ENCODE measurements around the gene SLC35A2.
A peak's percentile ranks its signal among the peaks of the same experiment; 100 is the strongest.
"Not testable (repeated sequence)": the region's sequence is repeated elsewhere in the genome, so short reads cannot be mapped to it uniquely, and the experiment has no call there.

SLC35A2 gene

DNA sequence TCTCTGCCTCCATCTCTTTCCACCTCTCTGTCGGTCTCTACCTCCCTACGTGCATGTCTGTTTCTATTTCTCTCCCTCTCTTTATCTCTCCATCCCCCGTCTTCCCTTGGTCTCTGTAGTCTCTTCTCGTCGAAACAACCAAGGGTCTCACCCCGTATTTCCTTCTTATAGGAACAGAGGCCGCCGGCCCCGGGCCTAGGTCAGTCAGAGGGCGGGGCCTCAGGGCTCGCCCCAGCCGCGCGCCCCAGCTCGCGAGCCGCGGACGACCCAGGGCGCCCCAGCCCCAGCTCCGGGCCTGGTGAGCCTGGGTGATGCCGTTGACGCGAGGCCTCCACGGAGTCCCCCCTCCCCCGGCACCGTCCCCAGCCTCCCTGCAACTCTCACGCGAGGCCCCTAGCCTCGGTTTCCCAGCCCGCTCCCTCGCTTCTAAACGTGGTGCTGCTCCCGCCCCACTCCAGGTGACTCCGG, 20.5 kb downstream of the SLC35A2 start:
- no peaks in the 10 kb centered on the region for H3K27me3 ChIP-seq (ENCODE audit: insufficient read depth, low read length)
- H3K27ac ChIP-seq (ENCODE audit: low read depth, low read length), result no peak overlapping the region
- peaks cover 8% of the 10 kb centered on the region for H3K79me2 ChIP-seq (ENCODE audit: control insufficient read depth, insufficient read depth, low read length, unreplicated experiment)
- H3K4me1 ChIP-seq (ENCODE audit: control insufficient read depth, insufficient read depth, low read length, unreplicated experiment), result peaks cover 3% of the 10 kb centered on the region
- H3K36me3 ChIP-seq (ENCODE audit: insufficient read depth, low read length), result no peaks in the 10 kb centered on the region
- H3K4me3 ChIP-seq (ENCODE audit: low read depth, low read length), result peak overlapping the region; percentile 84
- H2AFZ ChIP-seq (ENCODE audit: low read length, unreplicated experiment), result peak overlapping the region; percentile 6

DNA sequence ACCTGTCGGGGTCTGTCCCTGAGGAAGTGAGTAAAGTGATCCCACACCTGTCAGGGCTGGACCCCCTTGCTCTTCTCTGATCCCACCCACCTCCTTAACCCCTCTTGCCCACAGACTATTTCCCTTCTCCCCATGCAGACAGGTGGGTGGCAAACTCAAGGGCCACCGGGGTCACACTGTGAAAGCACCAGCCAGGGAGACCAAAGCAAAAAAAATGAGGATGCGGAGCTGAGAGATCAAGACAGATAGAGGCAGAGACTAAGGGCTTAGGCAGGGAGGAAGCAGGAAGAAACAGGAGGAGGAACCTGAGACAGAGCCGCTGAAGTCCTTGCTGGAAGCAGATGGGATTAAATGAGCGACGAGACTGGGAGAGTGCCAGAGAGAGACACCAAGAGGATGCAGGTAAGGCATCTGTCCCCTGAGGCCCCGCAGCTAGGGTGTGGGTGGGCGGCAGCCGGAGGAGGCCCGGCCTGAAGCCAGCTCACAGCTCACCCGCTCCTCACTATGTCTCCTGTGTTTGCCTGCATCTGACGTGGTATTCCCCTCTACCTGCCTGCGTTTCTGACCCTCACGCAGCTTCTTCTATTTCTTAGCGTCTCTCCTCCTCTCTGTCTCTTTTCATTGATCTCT, 21.0 kb downstream of the SLC35A2 start:
- peaks cover 3% of the 10 kb centered on the region for H3K4me1 ChIP-seq (ENCODE audit: control insufficient read depth, insufficient read depth, low read length, unreplicated experiment)
- H2AFZ ChIP-seq (ENCODE audit: low read length, unreplicated experiment), result peak overlapping the region; percentile 6
- H3K27ac ChIP-seq (ENCODE audit: low read depth, low read length), result no peak overlapping the region
- no peaks in the 10 kb centered on the region for H3K36me3 ChIP-seq (ENCODE audit: insufficient read depth, low read length)
- peaks cover 4% of the 10 kb centered on the region for H3K79me2 ChIP-seq (ENCODE audit: control insufficient read depth, insufficient read depth, low read length, unreplicated experiment)
- H3K4me3 ChIP-seq (ENCODE audit: low read depth, low read length), result peak overlapping the region; percentile 84
- no peaks in the 10 kb centered on the region for H3K27me3 ChIP-seq (ENCODE audit: insufficient read depth, low read length)

DNA sequence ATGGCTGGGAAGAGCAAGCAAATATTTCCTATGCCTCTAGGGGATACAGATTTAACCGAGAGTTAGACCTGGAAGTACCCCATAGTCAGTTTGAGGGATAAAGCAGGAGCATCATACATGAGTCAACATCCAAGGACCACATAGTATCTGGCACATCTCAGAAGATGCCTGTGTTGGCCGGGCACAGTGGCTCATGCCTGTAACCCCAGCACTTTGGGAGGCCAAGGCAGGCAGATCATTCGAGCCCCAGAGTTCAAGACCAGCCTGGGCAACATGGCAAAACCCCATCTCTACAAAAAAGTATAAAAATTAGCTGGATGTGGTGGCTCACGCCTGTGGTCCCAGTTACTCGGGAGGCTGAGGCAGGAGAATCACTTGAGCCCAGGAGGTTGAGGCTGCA, 24.9 kb downstream of the SLC35A2 start:
- H3K27me3 ChIP-seq (ENCODE audit: insufficient read depth, low read length); H3K4me1 ChIP-seq (ENCODE audit: control insufficient read depth, insufficient read depth, low read length, unreplicated experiment); H3K27ac ChIP-seq (ENCODE audit: low read depth, low read length); H3K79me2 ChIP-seq (ENCODE audit: control insufficient read depth, insufficient read depth, low read length, unreplicated experiment); H3K36me3 ChIP-seq (ENCODE audit: insufficient read depth, low read length); H3K4me3 ChIP-seq (ENCODE audit: low read depth, low read length); H2AFZ ChIP-seq (ENCODE audit: low read length, unreplicated experiment): not testable (repeated sequence)

- Histone ChIP-seq H3K4me3 (ENCODE audit: low read depth, low read length) (no peak overlapping the region), H3K27me3 (ENCODE audit: insufficient read depth, low read length) (no peaks in the 10 kb centered on the region), H3K36me3 (ENCODE audit: insufficient read depth, low read length) (no peaks in the 10 kb centered on the region), H2AFZ (ENCODE audit: low read length, unreplicated experiment) (no peak overlapping the region), H3K27ac (ENCODE audit: low read depth, low read length) (no peak overlapping the region), H3K79me2 (ENCODE audit: control insufficient read depth, insufficient read depth, low read length, unreplicated experiment) (no peaks in the 10 kb centered on the region), H3K4me1 (ENCODE audit: control insufficient read depth, insufficient read depth, low read length, unreplicated experiment) (no peaks in the 10 kb centered on the region)
These were observed 27.7 kb downstream of the SLC35A2 start for GRCh38 chrX:48883729-48884128.

- not testable (repeated sequence) for H3K4me3 ChIP-seq (ENCODE audit: low read depth, low read length); H3K4me1 ChIP-seq (ENCODE audit: control insufficient read depth, insufficient read depth, low read length, unreplicated experiment); H3K36me3 ChIP-seq (ENCODE audit: insufficient read depth, low read length); H3K27me3 ChIP-seq (ENCODE audit: insufficient read depth, low read length); H2AFZ ChIP-seq (ENCODE audit: low read length, unreplicated experiment); H3K79me2 ChIP-seq (ENCODE audit: control insufficient read depth, insufficient read depth, low read length, unreplicated experiment); H3K27ac ChIP-seq (ENCODE audit: low read depth, low read length)
These were observed 34.5 kb downstream of the SLC35A2 start for GRCh38 chrX:48876944-48877343.

DNA sequence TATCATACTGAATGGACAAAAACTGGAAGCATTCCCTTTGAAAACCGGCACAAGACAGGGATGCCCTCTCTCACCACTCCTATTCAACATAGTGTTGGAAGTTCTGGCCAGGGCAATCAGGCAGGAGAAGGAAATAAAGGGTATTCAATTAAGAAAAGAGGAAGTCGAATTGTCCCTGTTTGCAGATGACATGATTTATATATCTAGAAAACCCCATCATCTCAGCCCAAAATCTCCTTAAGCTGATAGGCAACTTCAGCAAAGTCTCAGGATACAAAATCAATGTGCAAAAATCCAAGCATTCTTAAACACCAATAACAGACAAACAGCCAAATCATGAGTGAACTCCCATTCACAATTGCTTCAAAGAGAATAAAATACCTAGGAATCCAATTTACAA, 39.4 kb downstream of the SLC35A2 start:
- H3K27me3 ChIP-seq (ENCODE audit: insufficient read depth, low read length); H3K4me1 ChIP-seq (ENCODE audit: control insufficient read depth, insufficient read depth, low read length, unreplicated experiment); H2AFZ ChIP-seq (ENCODE audit: low read length, unreplicated experiment); H3K79me2 ChIP-seq (ENCODE audit: control insufficient read depth, insufficient read depth, low read length, unreplicated experiment); H3K27ac ChIP-seq (ENCODE audit: low read depth, low read length); H3K4me3 ChIP-seq (ENCODE audit: low read depth, low read length); H3K36me3 ChIP-seq (ENCODE audit: insufficient read depth, low read length): not testable (repeated sequence)

DNA sequence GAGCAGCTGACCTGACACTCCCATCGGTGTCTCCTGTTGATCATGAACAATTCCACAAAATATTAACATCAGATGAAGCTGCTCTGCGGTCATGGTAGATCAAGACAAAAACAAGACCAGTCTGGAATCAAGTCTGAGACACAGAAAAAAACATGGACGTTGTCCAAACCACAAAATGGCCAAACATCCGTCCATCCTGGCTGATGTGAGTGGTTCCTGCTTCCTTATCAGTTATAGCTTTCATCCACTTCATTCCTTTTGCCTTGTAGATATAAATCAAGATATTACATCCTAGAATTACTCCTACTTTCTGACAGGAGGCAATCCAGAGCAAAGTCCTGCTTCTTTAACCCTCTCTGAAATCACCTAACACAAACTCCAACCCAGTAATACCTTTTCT, 47.2 kb downstream of the SLC35A2 start:
- Histone ChIP-seq H3K36me3 (ENCODE audit: insufficient read depth, low read length) (no peaks in the 10 kb centered on the region), H2AFZ (ENCODE audit: low read length, unreplicated experiment) (no peak overlapping the region), H3K79me2 (ENCODE audit: control insufficient read depth, insufficient read depth, low read length, unreplicated experiment) (no peaks in the 10 kb centered on the region), H3K4me1 (ENCODE audit: control insufficient read depth, insufficient read depth, low read length, unreplicated experiment) (peaks cover 16% of the 10 kb centered on the region), H3K27me3 (ENCODE audit: insufficient read depth, low read length) (no peaks in the 10 kb centered on the region), H3K4me3 (ENCODE audit: low read depth, low read length) (no peak overlapping the region), H3K27ac (ENCODE audit: low read depth, low read length) (no peak overlapping the region)

GRCh38 chrX:48854898-48855297, 56.5 kb downstream of the SLC35A2 start:
- H3K27me3 ChIP-seq (ENCODE audit: insufficient read depth, low read length), result no peaks in the 10 kb centered on the region
- H3K79me2 ChIP-seq (ENCODE audit: control insufficient read depth, insufficient read depth, low read length, unreplicated experiment), result no peaks in the 10 kb centered on the region
- H2AFZ ChIP-seq (ENCODE audit: low read length, unreplicated experiment), result no peak overlapping the region
- no peak overlapping the region for H3K4me3 ChIP-seq (ENCODE audit: low read depth, low read length)
- no peaks in the 10 kb centered on the region for H3K4me1 ChIP-seq (ENCODE audit: control insufficient read depth, insufficient read depth, low read length, unreplicated experiment)
- no peaks in the 10 kb centered on the region for H3K36me3 ChIP-seq (ENCODE audit: insufficient read depth, low read length)
- no peak overlapping the region for H3K27ac ChIP-seq (ENCODE audit: low read depth, low read length)

DNA sequence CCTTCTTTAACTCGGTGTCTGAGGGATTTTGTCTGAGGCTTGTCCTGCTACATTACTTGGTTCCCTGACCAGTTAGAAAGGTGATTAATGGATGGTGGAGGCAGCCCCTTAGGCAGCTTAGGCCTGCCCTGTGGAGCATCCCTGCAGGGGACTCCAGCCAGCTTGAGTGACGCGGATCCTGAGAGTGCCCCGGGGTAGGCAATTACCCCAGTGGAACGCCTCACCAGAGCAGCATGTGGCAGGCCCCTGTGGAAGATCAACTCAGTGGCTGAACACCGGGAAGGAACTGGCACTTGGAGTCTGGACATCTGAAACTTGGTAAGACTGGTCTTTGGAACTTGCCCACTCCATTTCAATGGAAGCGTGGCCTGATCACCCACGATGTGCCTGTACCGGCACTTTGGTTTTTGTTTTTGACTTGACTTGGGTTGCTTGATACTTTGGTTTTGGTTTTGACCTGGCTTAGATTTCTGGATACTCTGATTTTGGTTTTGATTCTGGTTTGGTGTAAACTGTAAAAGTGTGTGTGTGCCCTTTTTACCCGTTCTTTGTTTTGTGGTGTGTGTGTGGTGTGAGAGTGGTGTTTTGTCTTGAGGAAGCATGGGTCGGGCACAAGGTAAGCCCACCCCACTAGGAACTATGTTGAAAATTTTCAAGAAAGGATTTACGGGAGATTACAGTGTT, 57.2 kb downstream of the SLC35A2 start:
- not testable (repeated sequence) for H3K4me1 ChIP-seq (ENCODE audit: control insufficient read depth, insufficient read depth, low read length, unreplicated experiment); H3K4me3 ChIP-seq (ENCODE audit: low read depth, low read length); H3K27me3 ChIP-seq (ENCODE audit: insufficient read depth, low read length); H2AFZ ChIP-seq (ENCODE audit: low read length, unreplicated experiment); H3K36me3 ChIP-seq (ENCODE audit: insufficient read depth, low read length); H3K79me2 ChIP-seq (ENCODE audit: control insufficient read depth, insufficient read depth, low read length, unreplicated experiment); H3K27ac ChIP-seq (ENCODE audit: low read depth, low read length)

GRCh38 chrX:48853494-48853893, 58.0 kb downstream of the SLC35A2 start:
- H3K4me3 ChIP-seq (ENCODE audit: low read depth, low read length); H3K79me2 ChIP-seq (ENCODE audit: control insufficient read depth, insufficient read depth, low read length, unreplicated experiment); H2AFZ ChIP-seq (ENCODE audit: low read length, unreplicated experiment); H3K36me3 ChIP-seq (ENCODE audit: insufficient read depth, low read length); H3K27me3 ChIP-seq (ENCODE audit: insufficient read depth, low read length); H3K27ac ChIP-seq (ENCODE audit: low read depth, low read length); H3K4me1 ChIP-seq (ENCODE audit: control insufficient read depth, insufficient read depth, low read length, unreplicated experiment): not testable (repeated sequence)
